GM18868 (cell line): Measurements from ENCODE around the gene ATP2B1.

Experiments used
- ATAC-seq: cut with Tn5 transposase; IDR thresholded peaks from one replicate; pipeline ENCODE4 v1.9.1; 2021; ENCODE audit warnings: mild to moderate bottlenecking, moderate library complexity; ENCODE audit not compliant: unreplicated experiment

The ATP2B1 gene

DNA sequence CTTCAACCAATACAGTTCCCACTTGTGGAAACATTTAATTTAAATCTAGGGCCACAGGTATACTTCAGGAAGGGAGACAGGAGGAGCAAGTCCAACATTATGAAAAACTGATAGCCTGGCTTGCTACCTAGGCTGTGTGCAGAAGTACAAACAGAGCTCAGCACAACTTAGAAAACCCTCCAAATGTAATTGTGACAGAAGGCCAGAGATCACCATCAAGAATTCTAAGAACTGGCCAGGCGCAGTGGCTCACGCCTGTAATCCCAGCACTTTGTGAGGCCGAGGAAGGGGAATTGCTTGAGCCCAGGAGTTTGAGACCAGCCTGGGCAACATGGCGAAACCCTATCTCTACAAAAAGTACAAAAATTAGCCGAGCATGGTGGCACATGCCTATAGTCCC is 14.1 kb downstream of the ATP2B1 start:
- no peak for ATAC-seq

DNA sequence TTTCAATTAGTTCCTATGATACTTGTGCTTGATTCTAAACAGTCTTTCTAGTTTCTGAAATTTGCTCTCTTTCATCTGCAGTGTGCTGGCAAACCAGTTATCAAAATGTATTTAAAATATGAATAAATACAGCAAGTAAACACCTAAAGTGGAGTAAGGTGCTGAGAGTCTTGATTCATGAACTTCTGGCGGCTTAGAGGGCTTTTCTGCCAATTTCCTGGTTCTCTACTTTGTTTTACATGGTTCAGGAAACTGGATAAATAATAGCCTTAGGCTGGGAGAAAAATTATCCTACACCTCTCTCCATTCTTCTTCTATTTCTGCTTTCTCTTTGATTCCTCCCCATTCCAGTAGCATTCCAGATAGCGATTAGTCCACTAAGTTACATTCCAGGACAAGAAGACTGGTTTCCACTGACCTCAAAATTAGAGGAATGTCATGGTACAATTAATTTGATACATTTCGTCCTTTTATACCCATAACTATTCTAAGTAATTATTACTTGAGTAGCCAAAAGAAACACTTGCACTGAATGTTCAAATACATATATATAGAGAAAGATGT is 14.9 kb downstream of the ATP2B1 start:
- no peak for ATAC-seq

DNA sequence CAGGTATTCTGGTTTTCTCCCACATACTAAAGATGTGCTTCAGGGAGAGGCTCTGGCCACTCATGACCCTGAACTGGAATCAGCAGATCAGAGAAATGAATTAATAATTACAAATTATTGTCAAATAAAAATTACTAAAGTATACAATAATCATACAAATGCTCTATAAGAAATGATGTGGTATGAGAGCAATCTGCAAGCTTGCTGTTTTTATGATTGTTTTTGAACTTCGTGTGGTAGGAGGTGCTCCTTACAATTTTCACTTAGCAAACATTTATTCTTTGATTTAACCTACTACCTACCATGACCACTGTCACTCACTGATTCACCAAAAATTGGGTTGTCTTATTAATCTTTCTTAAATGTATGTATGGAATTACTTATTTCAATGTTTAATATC is 16.2 kb downstream of the ATP2B1 start:
- ATAC-seq, result no peak

DNA sequence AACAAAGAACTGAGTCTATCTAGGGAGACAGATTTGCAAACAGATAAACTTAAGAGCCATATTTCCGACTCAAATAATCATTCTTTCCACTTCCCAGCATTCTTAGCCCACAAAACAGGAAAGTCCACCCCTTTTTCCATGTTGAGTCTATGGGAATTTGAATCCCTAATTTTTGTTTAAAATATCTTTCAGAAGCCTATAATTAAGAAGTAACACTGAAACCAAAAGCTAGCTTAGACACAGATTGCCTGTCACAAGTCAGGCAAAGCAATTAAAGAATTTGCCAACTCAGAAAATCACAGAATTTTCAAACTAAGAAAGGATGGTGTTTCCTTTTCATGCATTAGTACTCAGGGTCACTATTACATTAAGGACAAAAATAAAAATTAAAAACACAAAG is 17.0 kb downstream of the ATP2B1 start:
- no peak for ATAC-seq

DNA sequence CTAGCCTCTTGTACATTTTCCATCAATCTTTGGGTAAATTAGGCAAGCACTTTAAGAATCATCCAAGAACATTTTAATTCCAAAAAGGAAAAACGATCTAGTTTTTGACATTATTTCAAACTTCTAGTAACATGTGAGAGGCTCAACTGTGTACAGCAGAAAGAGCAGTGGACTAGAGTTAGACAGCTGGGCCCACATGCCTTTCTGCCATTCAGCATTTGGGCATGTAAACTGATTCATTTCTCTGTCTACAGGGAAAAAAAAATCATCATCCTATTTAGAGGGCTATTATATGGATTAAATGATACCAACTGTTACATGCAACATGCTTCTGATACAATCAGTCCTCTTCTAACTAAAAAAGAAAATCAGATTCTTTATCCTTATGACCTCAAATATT is 17.7 kb downstream of the ATP2B1 start:
- no peak for ATAC-seq

DNA sequence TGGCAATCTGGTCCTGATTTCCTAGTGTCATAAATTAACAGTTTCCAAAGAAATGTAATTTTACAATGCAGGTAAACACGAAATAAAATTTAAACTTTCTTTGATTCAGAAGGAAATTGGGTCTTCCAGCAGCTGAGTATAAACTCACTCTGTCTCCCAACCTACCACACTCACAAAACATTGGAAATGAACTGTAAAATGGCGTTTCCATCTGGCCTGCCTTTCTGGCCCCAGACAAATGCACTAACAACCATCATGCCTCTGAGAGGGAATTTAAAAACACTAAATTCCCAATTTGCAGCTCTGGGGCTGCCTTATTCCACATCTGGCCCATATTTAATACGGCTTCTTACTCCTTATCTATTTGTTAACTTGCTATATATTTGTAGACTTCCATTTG is 19.3 kb downstream of the ATP2B1 start:
- no peak for ATAC-seq

DNA sequence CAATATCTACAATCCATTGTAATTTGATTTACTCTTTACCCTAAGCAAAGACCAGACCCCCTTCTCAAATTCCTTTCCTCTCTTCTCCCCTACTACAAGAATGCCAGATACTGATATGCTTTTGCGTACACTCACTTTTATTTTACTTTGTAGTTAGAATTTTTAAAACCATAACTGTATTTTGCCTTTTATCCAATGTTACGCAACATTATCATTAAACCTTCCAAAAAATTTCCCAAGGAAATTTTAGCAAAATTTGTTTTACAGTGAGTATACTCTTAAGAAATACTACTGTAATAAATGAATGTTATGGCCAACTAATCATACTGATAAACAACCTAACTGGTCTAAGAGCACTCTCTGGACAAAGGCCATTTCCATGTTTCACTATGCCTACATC is 22.3 kb downstream of the ATP2B1 start:
- ATAC-seq, result no peak

DNA sequence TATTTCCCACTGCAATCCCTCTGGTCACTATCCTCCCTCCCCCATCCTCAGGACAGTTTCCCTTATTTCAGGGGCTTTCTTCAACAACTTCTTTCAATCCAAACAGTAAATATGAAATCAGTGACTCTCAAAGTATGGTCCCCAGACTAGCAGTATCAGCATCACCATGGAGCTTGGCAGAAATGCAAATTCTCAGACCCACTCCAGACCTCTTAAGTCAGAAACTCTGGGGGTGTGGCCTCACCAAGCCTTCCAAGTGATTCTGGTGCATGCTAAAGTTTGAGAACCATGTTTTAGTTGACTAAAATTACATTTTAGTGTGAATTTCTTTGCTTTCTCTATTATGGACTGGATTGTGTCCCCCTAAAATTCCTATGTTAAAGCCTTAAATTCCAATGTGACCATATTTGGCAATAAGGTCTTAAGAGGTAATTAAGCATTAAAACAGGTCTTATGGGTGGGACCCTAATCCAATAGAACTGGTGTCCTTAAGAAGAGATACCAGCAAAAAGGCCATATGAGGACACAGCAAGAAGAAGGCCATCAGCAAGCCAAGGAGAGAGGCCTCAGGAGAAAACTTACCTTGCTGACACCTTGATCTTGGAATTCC is 23.2 kb downstream of the ATP2B1 start:
- ATAC-seq, result no peak

DNA sequence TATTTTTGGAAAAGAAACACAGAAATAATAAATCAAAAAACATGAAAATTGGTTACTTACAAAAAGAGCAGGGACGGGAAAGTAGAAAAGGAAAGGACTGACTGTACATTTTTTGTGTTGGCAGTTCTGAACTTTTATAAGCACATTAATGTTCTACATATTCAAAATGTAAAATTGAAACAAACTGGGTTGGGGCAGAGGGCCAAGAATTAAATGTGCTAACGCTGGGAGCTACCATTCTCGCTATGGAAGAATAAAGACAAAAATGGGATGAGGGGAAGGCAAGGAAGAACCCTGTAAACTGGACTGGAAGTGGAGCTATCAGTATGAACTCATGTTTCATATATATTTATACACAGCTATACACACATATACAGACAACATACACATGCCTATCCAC is 24.5 kb downstream of the ATP2B1 start:
- no peak for ATAC-seq

DNA sequence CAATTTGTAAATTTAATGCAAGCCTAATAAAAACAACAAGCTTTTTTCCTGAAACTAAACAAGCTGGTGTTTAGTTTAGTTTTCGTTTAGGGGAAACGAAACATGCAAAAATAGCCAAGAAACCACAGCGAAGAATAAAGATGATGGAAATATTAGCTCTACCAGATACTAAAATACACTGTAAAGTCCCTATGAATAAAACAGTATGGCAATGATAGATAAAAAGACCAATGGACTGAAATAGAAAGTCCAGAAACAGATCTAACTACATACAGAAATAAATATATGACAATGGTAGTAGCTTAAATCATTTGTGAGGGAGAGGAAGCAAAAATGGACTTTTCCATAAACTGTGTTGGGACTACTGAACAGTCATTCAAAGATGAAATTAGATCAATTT is 26.4 kb downstream of the ATP2B1 start:
- no peak for ATAC-seq

DNA sequence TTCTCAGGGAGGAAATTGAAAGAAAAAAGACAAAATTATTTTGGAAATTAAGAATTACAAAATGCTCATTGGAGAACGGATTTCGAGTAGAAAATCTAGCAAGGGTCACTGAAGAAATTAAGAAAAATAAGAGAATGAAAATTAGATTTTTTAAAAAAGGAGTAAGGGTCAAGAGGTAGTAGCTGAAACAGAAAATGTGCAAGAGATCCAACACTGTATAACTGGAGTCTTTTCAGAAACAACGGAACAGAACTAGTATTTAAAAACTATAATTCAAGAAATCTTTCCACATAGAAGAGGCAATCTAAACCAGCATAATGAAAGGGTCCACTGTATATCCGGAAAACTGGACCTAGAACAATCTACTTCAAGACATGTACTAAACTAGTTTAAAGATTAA is 28.2 kb downstream of the ATP2B1 start:
- ATAC-seq, result no peak

DNA sequence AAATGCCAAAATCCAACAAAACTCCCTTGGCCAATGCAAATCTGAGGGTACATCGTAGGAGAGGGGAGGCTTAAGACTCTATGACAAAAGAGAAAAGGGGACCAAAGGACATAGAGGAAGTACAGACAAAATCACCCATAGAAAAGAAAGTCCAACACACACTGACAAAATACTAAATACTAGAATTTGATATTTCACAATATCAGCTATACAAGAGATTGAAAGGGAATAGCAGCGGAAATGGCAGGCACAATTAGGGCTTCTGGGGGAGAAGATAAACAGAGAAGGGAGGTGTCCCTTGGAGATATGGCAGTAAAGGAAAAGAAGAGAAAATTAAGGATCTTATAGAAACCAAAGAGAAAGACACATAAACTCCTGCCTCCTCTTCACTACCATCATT is 29.0 kb downstream of the ATP2B1 start:
- ATAC-seq, result no peak

DNA sequence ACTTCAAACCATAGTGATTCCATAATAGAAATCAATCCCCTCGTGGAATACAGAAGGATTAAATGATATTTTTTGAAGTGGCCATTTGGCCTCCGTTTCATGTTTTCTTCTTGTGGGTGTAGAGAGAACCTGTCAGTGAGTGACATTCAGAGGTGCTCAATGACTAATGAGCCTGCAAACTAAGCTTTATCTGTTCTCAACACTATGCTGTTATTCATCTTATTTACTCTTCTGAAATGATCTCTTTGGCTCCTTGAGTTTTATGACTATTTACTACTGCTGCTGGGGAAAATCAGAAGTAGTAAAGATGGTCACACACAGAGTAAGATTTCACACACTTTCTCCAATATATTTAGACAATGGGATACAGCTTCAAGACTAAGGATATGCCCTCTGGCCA is 30.4 kb downstream of the ATP2B1 start:
- peak; percentile 41 for ATAC-seq

DNA sequence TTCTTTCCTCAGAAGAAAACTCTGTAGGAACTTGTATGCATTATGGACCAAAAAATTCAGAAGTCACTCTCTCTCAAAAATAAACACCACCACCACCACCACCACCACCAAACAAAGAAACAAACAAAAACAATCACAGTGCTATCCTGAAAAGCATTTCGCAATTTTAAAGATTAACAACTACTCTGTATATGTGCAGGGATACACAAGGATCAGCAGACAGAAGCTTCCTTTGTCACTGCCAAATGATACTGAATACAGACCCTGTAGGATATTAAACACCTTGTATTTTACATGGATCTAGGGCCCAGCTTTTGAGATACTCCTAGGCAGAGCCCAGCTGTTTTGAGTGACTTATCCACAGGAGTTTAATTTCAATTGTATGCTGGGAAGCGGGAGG is 31.7 kb downstream of the ATP2B1 start:
- no peak for ATAC-seq

DNA sequence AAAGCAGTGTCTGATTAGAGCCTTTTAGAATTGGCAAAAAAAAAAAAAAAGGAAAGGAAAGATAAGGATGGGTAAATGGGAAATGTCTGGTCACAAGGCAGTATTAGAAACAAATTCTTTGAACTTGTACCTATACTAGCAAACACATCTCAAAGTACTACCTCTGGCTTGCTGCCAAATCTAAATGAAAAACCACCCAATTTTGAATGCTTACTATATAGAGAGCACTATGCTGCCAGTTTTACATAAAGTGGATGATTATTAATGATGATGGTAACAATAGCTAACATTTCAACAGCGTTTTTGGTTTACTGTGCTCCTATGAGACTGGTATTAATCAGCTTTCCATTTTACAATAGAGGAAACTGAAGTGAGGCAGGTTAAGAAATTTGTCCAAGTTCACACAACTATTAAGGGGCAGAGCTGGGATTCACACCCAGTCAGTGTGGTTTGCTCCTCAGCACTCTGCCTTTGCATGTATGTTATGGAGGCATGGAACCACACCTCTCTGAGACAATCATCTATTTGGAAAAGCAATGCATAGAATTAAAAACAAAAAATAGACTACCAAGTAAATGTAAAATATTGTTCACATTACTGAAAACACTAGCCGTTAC is 34.2 kb downstream of the ATP2B1 start:
- no peak for ATAC-seq

DNA sequence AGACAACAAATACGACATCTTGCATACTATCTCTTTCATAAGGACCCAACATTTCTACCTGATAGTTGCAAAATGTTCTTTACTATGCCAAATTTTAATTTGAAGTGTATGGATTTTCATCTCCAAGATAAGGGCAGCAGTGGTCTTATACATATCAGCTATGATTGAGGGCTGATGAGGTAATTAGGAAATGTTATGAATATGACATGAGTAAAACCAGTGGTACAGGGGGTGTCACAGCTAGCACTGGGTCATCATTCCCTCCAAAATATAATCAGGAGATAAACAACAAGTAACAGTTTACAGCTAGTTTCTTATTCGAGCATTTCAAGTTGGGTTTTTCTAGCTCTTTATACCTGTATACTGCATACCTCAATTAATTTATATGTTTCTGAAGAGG is 35.0 kb downstream of the ATP2B1 start:
- ATAC-seq, result no peak

DNA sequence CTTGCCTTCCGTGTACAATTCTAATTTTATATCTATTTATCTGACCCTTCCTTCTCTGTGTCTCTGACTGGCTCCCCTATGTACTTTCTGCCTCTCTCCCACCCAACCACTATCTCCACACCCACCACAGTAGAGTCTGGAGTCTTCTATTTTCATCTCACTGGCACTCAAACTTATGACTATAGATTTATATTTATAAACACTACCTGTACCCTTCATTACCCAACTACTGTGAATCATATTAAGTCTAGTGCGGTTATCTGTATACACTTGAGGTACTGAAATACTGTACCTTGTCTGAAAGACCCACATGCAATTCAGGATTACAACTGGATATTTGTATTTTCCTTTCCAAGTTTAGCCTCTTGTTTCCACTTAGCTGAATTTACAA is 36.1 kb downstream of the ATP2B1 start:
- peak; percentile 26 for ATAC-seq

DNA sequence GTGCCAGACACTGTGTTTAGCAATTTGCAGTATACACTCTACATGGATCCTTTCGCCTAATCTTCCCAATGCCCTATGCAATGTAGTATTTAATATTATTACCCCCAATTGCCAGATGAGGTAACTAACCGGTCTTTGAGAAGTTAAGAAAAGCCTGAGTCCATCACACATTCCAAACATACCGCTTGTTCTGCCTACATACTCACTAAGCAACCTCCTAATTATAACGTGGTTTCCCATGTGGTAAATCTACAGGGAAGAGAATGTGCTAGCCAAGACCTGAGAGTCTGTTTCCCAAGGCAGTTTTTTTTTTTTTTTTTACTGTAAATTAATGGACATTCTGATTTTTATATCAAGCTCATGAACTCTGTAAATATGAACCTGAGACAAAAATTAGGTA is 37.2 kb downstream of the ATP2B1 start:
- no peak for ATAC-seq

DNA sequence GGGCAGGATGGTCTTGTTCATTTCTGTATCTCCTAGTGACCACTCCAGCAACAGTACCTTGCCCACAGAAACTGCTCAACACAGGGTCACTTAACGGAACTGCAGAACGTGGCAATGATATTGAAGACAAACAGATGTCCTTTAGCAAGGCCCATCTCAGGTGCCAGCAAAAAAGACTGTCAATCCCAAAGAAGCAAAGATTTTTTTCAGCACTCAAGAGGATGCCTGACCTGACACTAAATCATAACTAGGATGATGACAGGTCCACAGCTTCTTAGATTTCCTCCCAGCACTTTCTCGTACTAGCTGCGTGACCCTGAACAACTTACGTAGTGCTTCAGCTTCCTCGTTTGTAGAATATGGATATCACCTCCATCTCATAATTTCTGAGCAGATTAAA is 39.4 kb downstream of the ATP2B1 start:
- no peak for ATAC-seq

DNA sequence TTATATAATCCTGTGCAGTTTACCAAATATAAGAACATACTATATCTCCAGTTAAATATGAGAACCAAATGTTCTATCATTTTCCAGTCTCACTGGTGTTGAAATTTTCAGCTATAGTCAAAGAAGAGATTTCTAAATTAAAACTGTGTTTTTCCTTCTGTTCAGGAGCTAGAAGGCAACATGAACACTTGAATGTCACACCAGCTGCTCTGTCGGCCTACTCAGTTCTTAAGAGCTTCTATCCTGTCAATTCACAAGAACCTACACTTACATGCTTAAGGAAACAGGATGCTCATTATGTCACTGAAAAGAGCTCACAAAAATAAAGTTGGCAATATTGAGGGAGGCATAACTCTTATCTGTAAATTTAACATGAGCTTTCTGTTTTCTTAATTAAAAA is 43.1 kb downstream of the ATP2B1 start:
- no peak for ATAC-seq

DNA sequence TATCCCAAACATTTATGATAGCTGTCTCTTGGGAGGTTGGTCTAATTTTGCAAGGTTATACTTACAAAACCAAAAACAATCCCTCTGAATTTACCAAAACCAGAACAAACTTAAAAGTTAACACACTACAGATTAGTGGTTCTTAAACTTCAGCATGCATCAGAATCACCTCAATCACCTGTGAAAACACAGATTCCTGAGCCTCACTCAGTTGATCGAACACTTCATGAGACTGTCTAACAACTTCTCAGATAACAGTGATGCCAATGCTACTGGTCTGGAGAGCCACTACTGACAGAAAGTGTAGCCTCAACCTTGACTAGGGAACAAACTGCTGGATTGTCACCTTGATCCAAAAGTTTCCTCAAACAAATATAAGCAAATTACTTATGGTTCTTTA is 44.2 kb downstream of the ATP2B1 start:
- ATAC-seq, result no peak

DNA sequence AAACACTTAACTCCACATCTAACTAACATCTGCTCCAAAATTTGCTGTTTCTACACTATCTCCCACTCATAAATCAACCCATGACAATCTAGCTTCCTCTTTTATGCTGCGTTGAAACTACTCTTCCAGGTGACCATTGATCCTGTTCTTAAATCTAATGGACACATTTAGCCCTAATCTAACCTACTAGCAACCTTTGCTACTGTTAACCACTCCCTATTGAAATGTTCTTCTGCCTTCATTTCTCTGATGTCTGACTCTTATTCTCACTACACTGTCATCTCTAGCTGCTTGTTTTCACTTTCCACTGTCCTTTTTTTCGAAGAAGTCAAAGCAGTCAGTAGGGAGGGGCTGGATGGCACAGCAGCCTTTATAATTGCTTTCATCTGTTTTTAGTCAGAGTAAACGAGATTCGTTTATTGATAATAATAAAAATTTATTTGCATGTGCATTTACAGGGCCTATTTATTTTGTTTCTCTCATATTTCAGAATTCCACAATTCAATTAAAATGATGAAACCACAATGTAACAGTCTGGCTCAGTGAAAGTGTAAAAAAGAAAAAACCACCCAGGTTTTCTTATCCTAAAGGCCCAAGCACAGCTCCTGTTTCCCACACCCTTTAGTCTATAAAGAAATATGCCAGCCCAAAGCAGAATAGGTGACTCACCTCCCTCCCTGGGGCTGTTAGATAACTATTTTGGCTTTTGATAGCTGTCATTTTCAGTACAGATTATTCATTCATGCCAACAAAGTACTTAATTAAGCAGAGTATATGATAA is 44.9 kb downstream of the ATP2B1 start:
- ATAC-seq, result peak; percentile 75
